Measurements from ENCODE around the gene TMEM50B.

Gene TMEM50B

GRCh38 chr21:33403786-33404585 lies 75.8 kb downstream of the TMEM50B start:
- Histone ChIP-seq H3K36me3 (ENCODE audit: control insufficient read depth, insufficient read depth, low read length) (no peaks in the 10 kb centered on the region; the same call in none of the 2 replicates), H3K4me3 (replicated peaks; ENCODE audit: low read depth, low read length) (peak overlapping the region; percentile 90), H3K27me3 (replicated peaks; ENCODE audit: control insufficient read depth, insufficient read depth, low read length) (no peaks in the 10 kb centered on the region)
- peak; percentile 69 for DNase-seq (ENCODE audit: extremely low read depth, insufficient read length)
- no peak for TF ChIP-seq CTCF (IDR thresholded peaks at IDR 0.05; ENCODE audit: insufficient read depth, low read length, poor library complexity, severe bottlenecking)

GRCh38 chr21:33403128-33403785 lies 76.5 kb downstream of the TMEM50B start, which contains the start of gene IFNGR2:
IFNGR2 (plus strand) TSS chr21:33403413; CDS start chr21:33403544, 131 bp downstream.
- no peak for TF ChIP-seq CTCF (IDR thresholded peaks at IDR 0.05; ENCODE audit: insufficient read depth, low read length, poor library complexity, severe bottlenecking)
- peak; percentile 70 for DNase-seq (ENCODE audit: extremely low read depth, insufficient read length)
- no peaks in the 10 kb centered on the region for H3K27me3 ChIP-seq (replicated peaks; ENCODE audit: control insufficient read depth, insufficient read depth, low read length)
- H3K36me3 ChIP-seq (ENCODE audit: control insufficient read depth, insufficient read depth, low read length) = no peaks in the 10 kb centered on the region; the same call in none of the 2 replicates
- peak within 1 kb of the TSS; percentile 90 for H3K4me3 ChIP-seq (replicated peaks; ENCODE audit: low read depth, low read length)

- H3K4me3 ChIP-seq (replicated peaks; ENCODE audit: low read depth, low read length) = peak overlapping the region; percentile 90
- no peaks in the 10 kb centered on the region; the same call in 1 of the 2 replicates for H3K36me3 ChIP-seq (ENCODE audit: control insufficient read depth, insufficient read depth, low read length)
- no peaks in the 10 kb centered on the region for H3K27me3 ChIP-seq (replicated peaks; ENCODE audit: control insufficient read depth, insufficient read depth, low read length)
- TF ChIP-seq CTCF (IDR thresholded peaks at IDR 0.05; ENCODE audit: insufficient read depth, low read length, poor library complexity, severe bottlenecking) = no peak
- peak; percentile 49 for DNase-seq (ENCODE audit: extremely low read depth, insufficient read length)
These were observed 77.5 kb downstream of the TMEM50B start for GRCh38 chr21:33402001-33402979.

GRCh38 chr21:33401630-33401992 lies 78.2 kb downstream of the TMEM50B start:
- no peak for TF ChIP-seq CTCF (IDR thresholded peaks at IDR 0.05; ENCODE audit: insufficient read depth, low read length, poor library complexity, severe bottlenecking)
- DNase-seq (ENCODE audit: extremely low read depth, insufficient read length) = no peak
- Histone ChIP-seq H3K36me3 (ENCODE audit: control insufficient read depth, insufficient read depth, low read length) (no peaks in the 10 kb centered on the region), H3K4me3 (replicated peaks; ENCODE audit: low read depth, low read length) (no peak overlapping the region), H3K27me3 (replicated peaks; ENCODE audit: control insufficient read depth, insufficient read depth, low read length) (no peaks in the 10 kb centered on the region)

Measured in GM06990 (cell line).